K562 (cell line): ENCODE data around the gene N4BP3. TPM values are rescaled to one million over a fixed set of nuclear protein-coding genes. Genes with fewer than 3 reads are reported as not detected.

Experiments
- ATF7 ChIP-seq: fragments of 450-650 bp; IDR thresholded peaks from 2 replicates; pipeline ENCODE4 v1.7.1; 2014; ENCODE audit warnings: mild to moderate bottlenecking, moderate library complexity
- CBFA2T3 ChIP-seq: fragments of 450-650 bp; IDR thresholded peaks from 2 replicates; pipeline ENCODE4 v1.6.1; 2017
- CEBPZ ChIP-seq: fragments of 150-350 bp; IDR thresholded peaks from 2 replicates; pipeline ENCODE4 v1.6.1; 2014; ENCODE audit warnings: low read depth, mild to moderate bottlenecking, low read length, borderline replicate concordance
- DDX20 ChIP-seq: fragments of 450-650 bp; IDR thresholded peaks from 2 replicates; pipeline ENCODE4 v1.6.1; 2016; ENCODE audit warnings: missing genetic modification characterization, low read depth, mild to moderate bottlenecking, missing compliant biosample characterization, moderate library complexity
- FOXA1 ChIP-seq: fragments of 450-650 bp; IDR thresholded peaks from 2 replicates; pipeline ENCODE4 v1.6.1; 2016; ENCODE audit warnings: mild to moderate bottlenecking, borderline replicate concordance
- GABPA ChIP-seq: fragments of 200-800 bp; sonication (Bioruptor generic); conservative IDR thresholded peaks from 2 replicates; pipeline ENCODE4 v1.6.1; 2016; ENCODE audit warnings: low read depth, missing genetic modification characterization, missing compliant biosample characterization
- HDAC6 ChIP-seq: IDR thresholded peaks from 2 replicates; pipeline ENCODE4 v1.6.1; 2012; ENCODE audit warnings: low read depth, mild to moderate bottlenecking, control low read depth, inconsistent platforms, low read length, moderate library complexity
- HMGN3 ChIP-seq: IDR thresholded peaks from 2 replicates; pipeline ENCODE4 v1.6.1; 2011; ENCODE audit warnings: borderline replicate concordance, low read depth, mild to moderate bottlenecking, mixed read lengths, low read length; ENCODE audit not compliant: insufficient read length; ENCODE audit errors: extremely low read depth
- KLF13 ChIP-seq: fragments of 450-650 bp; IDR thresholded peaks from 2 replicates; pipeline ENCODE4 v1.6.1; 2016; ENCODE audit warnings: missing genetic modification characterization, low read depth, mild to moderate bottlenecking, missing compliant biosample characterization, moderate library complexity, borderline replicate concordance
- MBD1 ChIP-seq: fragments of 250-450 bp; sonication (Bioruptor Pico); IDR thresholded peaks from 2 replicates; pipeline ENCODE4 v1.8.0; 2022; ENCODE audit warnings: inconsistent platforms
- MYNN ChIP-seq, 2 experiments: sonication (generic); formaldehyde crosslinking in 1 of 2; IDR thresholded peaks; 2 replicates each; pipeline versions ENCODE4 v1.5.0 to v1.6.1; 2016 to 2020; ENCODE audit warnings: antibody characterized with exemption in 1 of 2, missing genetic modification reagents in 1 of 2
- OTX1 ChIP-seq: fragments of 450-650 bp; formaldehyde crosslinking; IDR thresholded peaks from 2 replicates; pipeline ENCODE4 v1.4.0; 2022; ENCODE audit warnings: mild to moderate bottlenecking
- RFX7 ChIP-seq: fragments of 250-450 bp; sonication (Bioruptor Pico); IDR thresholded peaks from 2 replicates; pipeline ENCODE4 v1.5.1; 2021; ENCODE audit warnings: mild to moderate bottlenecking
- RNF2 ChIP-seq: sonication (generic); IDR thresholded peaks from 2 replicates; pipeline ENCODE4 v1.6.1; 2016
- SMARCE1 ChIP-seq: fragments of 450-650 bp; IDR thresholded peaks from 2 replicates; pipeline ENCODE4 v1.7.1; 2016; ENCODE audit warnings: mild to moderate bottlenecking
- SNRNP70 ChIP-seq: fragments of 200-400 bp; formaldehyde crosslinking; optimal IDR thresholded peaks from 2 replicates; pipeline ENCODE3; 2017; ENCODE audit warnings: low read depth, low read length
- STAT6 ChIP-seq: sonication (generic); formaldehyde crosslinking; IDR thresholded peaks from 2 replicates; pipeline ENCODE4 v1.8.1; 2023; ENCODE audit warnings: mild to moderate bottlenecking, missing genetic modification reagents
- THAP7 ChIP-seq: fragments of 250-450 bp; sonication (Bioruptor Pico); IDR thresholded peaks from 2 replicates; pipeline ENCODE4 v1.5.0; 2021
- XRCC3 ChIP-seq: fragments of 450-650 bp; IDR thresholded peaks from 2 replicates; pipeline ENCODE4 v1.6.1; 2017; ENCODE audit warnings: mild to moderate bottlenecking, moderate library complexity
- ZNF717 ChIP-seq: fragments of 250-450 bp; sonication (Bioruptor Pico); IDR thresholded peaks from 2 replicates; pipeline ENCODE4 v1.5.0; 2021
- ZSCAN29 ChIP-seq: fragments of 450-650 bp; IDR thresholded peaks from 2 replicates; pipeline ENCODE4 v1.6.1; 2017
- polyA plus RNA-seq, 8 experiments: library from polyadenylated mRNA; depleted of rRNA in 4 of 8; stranded (reverse) in 5 of 8; unstranded in 3 of 8; fragments of >200 nt; fragmentation: Nextera tagmentation in 2 of 8; fragmentation: Illumina TruSeq in 1 of 8; extraction: Ambion mirVana in 2 of 8; extraction: Trizol in 1 of 8; gene quantifications; 2 replicates each; pipeline versions ENCODE4 v1.2.1 to v1.2.3, GENCODE V29; 2011 to 2014; ENCODE audit warnings: inconsistent platforms in 1 of 8, missing spikeins in 1 of 8
- total RNA-seq, 7 experiments: library from RNA; depleted of rRNA in 6 of 7; stranded (reverse); fragments of >200 nt in 6 of 7; fragmentation: Illumina TruSeq in 2 of 7; extraction: Trizol in 2 of 7; gene quantifications; 2 replicates each; pipeline versions ENCODE4 v1.2.1 to v1.2.3, GENCODE V29; 2011 to 2021; ENCODE audit warnings: low replicate concordance in 1 of 7

N4BP3 gene
- total and polyA plus RNA-seq, 9 of the 15 experiments (the other 6 are each of a cell fraction or from before 2014, with no cell fraction given): 0.06 to 7.0 (median 2.4) TPM

GRCh38 chr5:178113141-178113787 is at the start of gene N4BP3 (continued):
- no peak for TF ChIP-seq HDAC6
- TF ChIP-seq MBD1 (CRISPR knock-in tag): no peak
- no peak for TF ChIP-seq SMARCE1
- TF ChIP-seq ZSCAN29: no peak
- TF ChIP-seq THAP7 (CRISPR knock-in tag): no peak
- TF ChIP-seq ATF7: peak; percentile 82
- TF ChIP-seq STAT6 (CRISPR knock-in tag): no peak
- no peak for TF ChIP-seq CEBPZ
- no peak for TF ChIP-seq MYNN (IDR thresholded peaks at IDR 0.05)
- no peak for TF ChIP-seq MYNN (CRISPR knock-in tag; IDR thresholded peaks at IDR 0.05)
- TF ChIP-seq KLF13 (tag): 0 out of 2 replicates have a peak, but pooled peaks have one; percentile 10
- no peak for TF ChIP-seq FOXA1
- no peak for TF ChIP-seq SNRNP70
- TF ChIP-seq RFX7 (CRISPR knock-in tag): no peak
- TF ChIP-seq CBFA2T3: no peak
- no peak for TF ChIP-seq ZNF717 (CRISPR knock-in tag)
- TF ChIP-seq RNF2: 0 out of 2 replicates have a peak, but pooled peaks have one; percentile 53
- no peak for TF ChIP-seq OTX1 (CRISPR knock-in tag)
- TF ChIP-seq DDX20 (tag): no peak
- TF ChIP-seq HMGN3: peak; percentile 98
- TF ChIP-seq XRCC3: no peak
- TF ChIP-seq GABPA (tag): peak; percentile 78
